NCI-H2227 treated with DMSO at 0.1 percent for 48 hours (cell line): ENCODE results near the gene FNDC5.

Experiments used
- DNase-seq: peaks from one replicate; lab custom pipeline; 2025; lab: John Stamatoyannopoulos, UW

FNDC5 gene

GRCh38 chr1:32813941-32814739 is 56.6 kb downstream of the FNDC5 start:
- no peak for DNase-seq
